Kidney capillary endothelial cell (primary cell): Measurements from ENCODE around the gene INSIG1.

ENCODE experiments used
- DNase-seq: peaks from one replicate; pipeline ENCODE4 v3.0.0-alpha.2; 2018; ENCODE audit warnings: low spot score

Gene INSIG1

GRCh38 chr7:155303039-155303593 lies 5.4 kb downstream of the INSIG1 start:
- DNase-seq, result no peak

DNA sequence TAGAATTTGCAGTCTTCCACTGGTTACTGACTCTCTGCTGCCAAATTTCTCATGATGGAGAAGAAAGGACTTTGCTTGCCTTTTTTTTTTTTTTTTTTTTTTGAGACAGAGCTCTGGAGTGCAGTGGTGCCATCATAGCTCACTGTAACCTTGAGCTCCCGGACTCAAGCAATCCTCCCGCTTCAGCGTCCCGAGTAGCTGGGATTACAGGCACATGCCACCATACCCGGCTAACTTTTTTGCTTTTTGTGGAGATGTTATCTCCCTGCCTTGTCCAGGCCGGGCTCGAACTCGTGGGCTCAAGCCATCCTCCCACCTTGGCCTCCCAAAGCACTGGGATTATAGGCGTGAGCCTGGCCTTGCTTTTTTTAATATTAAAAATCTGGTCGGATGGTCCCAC lies 6.2 kb downstream of the INSIG1 start:
- no peak for DNase-seq

GRCh38 chr7:155305231-155305904 lies 7.7 kb downstream of the INSIG1 start:
- no peak for DNase-seq

- DNase-seq, result no peak
These were observed 9.2 kb downstream of the INSIG1 start for GRCh38 chr7:155306673-155307470.

- no peak for DNase-seq
These were observed 10.8 kb downstream of the INSIG1 start for GRCh38 chr7:155308330-155309020.

DNA sequence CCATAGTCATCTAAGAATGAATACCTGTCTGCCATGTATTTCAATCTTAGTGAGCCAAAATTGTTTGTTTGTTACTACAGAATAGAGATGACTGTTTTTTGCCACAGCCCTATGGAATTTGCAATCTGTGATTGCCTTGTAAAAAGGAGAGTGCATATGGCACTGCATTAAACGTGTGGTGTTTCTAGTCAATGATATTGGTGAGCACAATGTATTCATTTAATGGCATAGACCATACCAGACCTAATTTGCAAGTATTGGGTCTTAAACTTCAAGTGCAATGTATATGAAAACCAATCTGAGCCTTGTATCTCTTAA lies 11.3 kb downstream of the INSIG1 start:
- no peak for DNase-seq

- no peak for DNase-seq
These were observed 12.9 kb downstream of the INSIG1 start for GRCh38 chr7:155310425-155311114.

DNA sequence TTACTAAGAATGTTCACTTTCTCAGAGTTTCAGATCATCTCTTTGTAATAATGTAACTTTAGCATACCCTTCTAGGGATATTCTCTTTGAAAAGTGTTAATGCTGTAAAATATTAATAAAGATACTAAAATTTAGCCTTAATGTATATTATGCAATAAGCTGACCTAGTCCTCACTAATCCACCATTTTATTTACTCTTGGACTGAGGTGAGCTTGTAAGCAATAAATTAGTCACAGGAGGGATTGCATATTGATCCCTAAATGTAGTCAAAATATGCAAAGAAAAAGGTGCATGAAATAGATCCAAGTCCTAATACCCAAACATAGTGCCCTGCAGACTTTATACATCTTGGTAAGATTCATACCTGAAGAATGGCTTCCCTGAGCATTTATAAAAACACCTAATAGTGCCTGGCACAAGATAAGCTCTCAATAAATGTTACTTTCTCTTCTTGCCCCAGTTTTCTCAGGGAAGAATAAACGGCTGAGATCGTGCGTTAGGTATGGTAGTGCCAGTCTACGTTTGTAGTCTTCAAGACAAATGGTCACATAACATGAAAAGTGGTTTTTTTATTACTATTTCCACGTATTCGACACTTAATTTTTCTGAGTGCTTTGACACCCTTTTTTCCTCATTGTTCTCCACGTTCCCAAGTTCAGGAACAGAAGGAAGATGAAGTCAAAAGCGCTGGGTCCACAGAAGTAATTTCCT lies 14.3 kb downstream of the INSIG1 start:
- DNase-seq, result no peak

- DNase-seq, result no peak
These were observed 15.0 kb downstream of the INSIG1 start for GRCh38 chr7:155312633-155313032.

DNA sequence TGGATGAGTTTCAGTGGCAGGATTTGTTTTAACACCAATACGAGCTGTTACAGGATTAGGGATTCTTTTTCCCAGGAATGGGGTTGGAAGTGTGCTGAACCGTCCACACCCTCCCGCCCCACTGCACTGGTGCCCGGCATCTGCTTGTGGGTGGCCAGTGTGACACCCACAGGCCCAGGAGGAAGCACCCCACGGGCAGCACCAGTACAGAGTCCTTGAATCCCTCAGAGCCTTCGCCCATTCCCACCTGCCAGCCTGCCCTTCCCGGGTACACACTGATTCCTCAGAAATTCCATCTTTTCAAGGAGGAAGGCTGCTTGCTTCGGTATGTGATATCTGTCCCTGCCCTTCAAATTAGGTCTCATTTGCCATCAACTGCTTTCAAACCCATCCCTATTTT lies 15.4 kb downstream of the INSIG1 start:
- DNase-seq, result no peak

DNA sequence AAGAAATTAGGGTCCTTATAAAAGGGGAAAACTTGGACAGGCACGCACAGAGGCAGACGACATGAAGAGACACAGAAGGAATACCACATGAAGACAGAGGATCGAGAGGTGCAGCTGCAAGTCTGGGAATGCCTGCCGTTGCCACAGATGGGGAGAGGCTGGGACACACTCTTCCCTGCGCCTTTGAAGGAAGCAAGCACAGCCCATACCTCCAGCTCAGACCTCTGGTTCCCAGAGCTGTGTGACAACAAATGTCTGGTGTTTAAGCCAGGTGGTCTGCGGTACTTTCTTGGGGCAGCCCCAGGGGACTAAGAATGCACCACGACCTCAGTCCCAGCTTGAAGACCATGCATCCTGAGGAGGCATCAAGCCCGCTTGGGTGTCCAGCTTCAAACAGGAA lies 18.3 kb downstream of the INSIG1 start:
- no peak for DNase-seq

- no peak for DNase-seq
These were observed 18.9 kb downstream of the INSIG1 start for GRCh38 chr7:155316427-155317113.

DNA sequence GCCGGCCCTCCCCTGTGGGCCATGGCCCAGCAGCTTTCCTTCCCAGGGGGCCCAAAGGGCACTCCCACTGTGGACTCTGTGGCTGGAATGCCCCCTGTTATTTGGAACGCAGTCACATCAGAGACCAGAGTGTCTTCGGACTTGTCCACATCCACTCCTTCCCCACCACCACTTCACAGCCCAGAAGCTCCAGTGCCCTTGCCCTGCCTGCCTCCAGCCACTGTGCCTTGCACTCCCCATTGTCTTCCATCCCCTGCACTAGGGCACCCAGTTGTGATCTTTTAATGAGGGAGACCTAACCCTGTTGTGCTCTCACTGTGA lies 19.4 kb downstream of the INSIG1 start:
- no peak for DNase-seq

DNA sequence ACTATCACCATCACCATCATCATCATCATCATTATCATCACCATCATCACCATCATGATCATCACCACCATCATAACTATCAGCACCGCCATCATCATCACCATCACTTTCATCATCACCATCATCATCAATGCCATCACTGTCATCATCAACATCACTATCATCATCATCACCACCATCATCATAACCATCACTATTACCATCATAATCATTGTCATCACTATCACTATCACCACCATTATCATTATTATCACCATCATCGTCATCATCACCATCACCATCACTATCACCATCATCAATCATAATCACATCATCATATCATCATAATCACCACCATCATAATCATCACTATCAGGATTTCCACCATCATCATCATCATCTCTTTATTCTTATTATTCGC lies 20.6 kb downstream of the INSIG1 start:
- DNase-seq, result no peak

DNA sequence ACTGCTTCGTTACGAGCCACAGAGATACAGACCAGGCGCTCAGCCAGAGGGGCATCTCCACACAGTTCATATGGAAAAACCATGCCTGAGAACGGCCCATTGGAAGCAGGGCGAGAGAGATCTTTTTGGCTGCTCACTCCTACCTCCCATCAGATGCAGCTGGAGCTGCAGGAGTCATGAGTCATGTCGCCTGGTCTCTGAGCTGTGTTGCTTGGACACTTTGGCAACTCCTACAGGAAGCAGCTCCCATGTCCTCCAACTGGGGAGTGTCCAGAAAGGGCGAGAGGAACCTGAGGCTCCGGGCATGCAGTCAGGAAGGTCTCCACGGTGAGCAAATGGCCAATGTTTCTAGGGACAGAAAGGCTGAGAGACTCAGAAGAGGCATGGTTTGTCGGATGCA lies 24.9 kb downstream of the INSIG1 start:
- peak; percentile 16 for DNase-seq

DNA sequence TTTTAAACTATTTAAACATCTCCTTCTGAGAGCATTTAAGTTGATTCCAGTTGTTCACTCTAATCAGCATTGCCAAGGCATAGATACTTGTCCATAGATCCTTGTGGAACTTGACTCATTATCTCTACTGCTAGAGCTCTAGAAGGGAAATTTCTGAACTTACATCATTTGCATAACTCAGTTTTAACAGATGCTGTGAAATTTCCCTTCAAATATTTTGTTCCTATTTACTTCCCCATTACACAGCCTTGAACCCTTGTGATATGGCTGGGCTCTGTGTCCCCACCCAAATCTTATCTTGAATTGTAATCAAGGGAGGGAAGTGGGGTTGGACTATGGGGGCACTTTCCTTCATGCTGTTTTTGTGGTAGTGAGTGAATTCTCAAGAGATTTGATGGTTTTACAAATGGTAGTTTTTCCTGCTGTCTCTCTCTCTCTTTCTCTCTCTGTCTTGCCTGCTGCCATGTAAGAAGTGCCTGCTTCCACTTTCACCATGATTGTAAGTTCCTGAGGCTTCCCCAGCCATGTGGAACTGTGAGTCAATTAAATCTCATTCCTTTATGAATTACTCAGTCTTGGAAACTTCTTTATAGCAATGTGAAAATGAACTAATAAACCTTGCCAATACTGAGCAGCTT lies 25.4 kb downstream of the INSIG1 start:
- DNase-seq, result no peak

- DNase-seq, result no peak
These were observed 26.6 kb downstream of the INSIG1 start for GRCh38 chr7:155324012-155324917.

GRCh38 chr7:155324918-155325235 lies 27.2 kb downstream of the INSIG1 start:
- no peak for DNase-seq

DNA sequence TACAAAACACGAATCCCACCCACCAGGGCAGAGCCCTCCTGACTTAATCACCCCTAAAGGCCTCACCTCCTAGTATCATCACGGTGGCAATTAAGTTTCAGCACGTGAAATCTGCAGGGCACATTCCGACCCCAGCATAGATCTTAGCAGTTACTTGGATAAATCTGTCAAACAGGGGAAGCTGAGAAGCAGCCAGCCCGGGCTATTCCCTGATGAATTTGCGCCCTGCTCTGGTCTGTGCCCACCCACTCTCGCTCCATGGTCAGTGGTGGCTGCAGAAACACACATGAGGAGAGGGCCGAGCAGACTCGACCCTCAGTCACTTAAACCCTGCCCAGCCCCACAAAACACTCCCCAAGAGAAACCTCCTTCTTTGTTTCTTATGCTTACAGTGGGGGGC lies 28.7 kb downstream of the INSIG1 start:
- DNase-seq, result no peak
